Cardiac fibroblast (primary cell): ENCODE data around the gene PLXNA2.
A peak's percentile ranks its signal among the peaks of the same experiment; 100 is the strongest.

Experiments
- DNase-seq, 2 donors: peaks; one replicate each; pipeline versions ENCODE4 v3.0.0 to v3.0.0-alpha.2; 2010; ENCODE audit warnings: low read depth in 2 of 2
- H3K4me3 ChIP-seq, 2 donors: replicated peaks in 1 of 2; 1 replicate in 1 of 2; 2 replicates in 1 of 2; pipeline ENCODE4 v1.5.1; 2011; ENCODE audit warnings: low read depth in 2 of 2, low read length in 2 of 2, mild to moderate bottlenecking in 2 of 2, moderate library complexity in 1 of 2
- TF ChIP-seq, protein P1 (sequence below): IDR thresholded peaks from one replicate; pipeline ENCODE4 v1.5.1; 2011; ENCODE audit warnings: low read depth, mild to moderate bottlenecking, low read length, inconsistent platforms

The PLXNA2 gene, protein sequence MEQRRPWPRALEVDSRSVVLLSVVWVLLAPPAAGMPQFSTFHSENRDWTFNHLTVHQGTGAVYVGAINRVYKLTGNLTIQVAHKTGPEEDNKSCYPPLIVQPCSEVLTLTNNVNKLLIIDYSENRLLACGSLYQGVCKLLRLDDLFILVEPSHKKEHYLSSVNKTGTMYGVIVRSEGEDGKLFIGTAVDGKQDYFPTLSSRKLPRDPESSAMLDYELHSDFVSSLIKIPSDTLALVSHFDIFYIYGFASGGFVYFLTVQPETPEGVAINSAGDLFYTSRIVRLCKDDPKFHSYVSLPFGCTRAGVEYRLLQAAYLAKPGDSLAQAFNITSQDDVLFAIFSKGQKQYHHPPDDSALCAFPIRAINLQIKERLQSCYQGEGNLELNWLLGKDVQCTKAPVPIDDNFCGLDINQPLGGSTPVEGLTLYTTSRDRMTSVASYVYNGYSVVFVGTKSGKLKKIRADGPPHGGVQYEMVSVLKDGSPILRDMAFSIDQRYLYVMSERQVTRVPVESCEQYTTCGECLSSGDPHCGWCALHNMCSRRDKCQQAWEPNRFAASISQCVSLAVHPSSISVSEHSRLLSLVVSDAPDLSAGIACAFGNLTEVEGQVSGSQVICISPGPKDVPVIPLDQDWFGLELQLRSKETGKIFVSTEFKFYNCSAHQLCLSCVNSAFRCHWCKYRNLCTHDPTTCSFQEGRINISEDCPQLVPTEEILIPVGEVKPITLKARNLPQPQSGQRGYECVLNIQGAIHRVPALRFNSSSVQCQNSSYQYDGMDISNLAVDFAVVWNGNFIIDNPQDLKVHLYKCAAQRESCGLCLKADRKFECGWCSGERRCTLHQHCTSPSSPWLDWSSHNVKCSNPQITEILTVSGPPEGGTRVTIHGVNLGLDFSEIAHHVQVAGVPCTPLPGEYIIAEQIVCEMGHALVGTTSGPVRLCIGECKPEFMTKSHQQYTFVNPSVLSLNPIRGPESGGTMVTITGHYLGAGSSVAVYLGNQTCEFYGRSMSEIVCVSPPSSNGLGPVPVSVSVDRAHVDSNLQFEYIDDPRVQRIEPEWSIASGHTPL (N-terminal part only)

DNA sequence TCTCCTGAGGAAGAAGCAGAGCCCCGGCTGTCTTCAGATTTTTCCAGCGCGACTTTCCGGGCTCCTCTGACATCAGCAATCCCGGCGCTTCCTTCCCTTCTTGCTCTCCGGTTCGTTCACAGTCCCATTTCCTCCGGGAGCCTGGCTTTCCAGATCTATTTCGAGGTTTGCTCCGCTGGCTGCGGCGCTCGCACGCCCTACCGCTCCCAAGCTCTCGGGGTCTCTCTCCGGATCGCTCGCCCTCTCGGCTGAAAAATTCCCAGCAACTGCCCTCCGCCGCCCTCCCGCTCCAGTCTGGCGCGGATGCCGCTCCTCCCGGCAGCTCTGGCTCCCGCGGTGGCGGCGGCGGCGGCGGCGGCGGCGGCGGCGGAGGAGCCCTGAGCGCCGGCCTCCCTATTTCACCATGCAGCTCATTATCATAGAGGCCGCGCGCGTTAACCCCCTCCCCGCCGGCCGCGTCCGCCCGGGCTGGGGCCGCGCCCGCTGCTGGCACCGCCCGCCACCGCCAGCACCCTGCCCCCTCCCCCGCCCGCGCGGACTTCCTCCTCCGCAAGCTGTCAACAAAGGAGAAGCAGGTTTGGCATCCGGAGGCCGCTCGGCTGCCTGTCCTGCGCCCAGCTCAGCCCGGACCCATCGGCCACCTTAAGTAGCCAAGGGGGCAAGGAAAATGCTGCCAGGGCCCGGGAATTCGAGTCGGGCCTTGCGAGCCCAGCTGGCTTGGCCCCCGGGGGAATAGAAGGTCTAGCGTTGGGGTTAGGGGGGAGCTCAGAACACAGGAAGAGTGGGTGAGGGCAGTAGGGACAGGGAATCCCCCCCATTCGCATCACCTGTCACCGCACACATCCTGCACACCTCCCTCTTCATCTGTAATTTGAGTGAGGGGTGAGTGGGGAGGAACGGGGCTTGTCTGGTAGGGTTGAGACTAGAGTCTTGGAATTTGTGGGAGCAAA, at the start of gene PLXNA2:
Gene PLXNA2, minus strand, starts transcription at position 418 of the 950 bp plus-strand sequence. CDS start 26,462 bp downstream, outside the sequence.
- DNase-seq = peak; percentile 72 to 81
- TF ChIP-seq, protein P1, sequence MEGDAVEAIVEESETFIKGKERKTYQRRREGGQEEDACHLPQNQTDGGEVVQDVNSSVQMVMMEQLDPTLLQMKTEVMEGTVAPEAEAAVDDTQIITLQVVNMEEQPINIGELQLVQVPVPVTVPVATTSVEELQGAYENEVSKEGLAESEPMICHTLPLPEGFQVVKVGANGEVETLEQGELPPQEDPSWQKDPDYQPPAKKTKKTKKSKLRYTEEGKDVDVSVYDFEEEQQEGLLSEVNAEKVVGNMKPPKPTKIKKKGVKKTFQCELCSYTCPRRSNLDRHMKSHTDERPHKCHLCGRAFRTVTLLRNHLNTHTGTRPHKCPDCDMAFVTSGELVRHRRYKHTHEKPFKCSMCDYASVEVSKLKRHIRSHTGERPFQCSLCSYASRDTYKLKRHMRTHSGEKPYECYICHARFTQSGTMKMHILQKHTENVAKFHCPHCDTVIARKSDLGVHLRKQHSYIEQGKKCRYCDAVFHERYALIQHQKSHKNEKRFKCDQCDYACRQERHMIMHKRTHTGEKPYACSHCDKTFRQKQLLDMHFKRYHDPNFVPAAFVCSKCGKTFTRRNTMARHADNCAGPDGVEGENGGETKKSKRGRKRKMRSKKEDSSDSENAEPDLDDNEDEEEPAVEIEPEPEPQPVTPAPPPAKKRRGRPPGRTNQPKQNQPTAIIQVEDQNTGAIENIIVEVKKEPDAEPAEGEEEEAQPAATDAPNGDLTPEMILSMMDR = no peak
- H3K4me3 ChIP-seq = peak within 1 kb of the TSS; percentile 88

DNA sequence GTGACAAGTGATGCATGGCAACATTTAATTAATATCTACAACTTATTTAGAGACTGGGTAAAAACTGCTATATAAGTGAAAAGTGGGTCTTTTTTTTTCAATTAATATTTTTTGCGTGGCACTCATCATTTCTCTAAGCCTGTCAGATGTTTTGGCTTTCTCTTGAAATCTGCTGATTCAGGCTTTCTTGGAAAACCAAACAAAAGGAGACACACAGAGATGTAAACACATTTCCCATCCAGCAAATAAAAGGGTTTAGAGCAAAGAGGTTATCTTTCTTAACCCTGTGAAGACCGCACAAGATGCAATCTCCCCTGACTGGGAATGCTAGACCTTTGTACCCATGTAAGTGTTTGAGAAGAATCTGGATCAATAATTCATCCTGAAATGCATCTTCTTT, 48.7 kb upstream of the PLXNA2 start:
- TF ChIP-seq, protein P1 = no peak

DNA sequence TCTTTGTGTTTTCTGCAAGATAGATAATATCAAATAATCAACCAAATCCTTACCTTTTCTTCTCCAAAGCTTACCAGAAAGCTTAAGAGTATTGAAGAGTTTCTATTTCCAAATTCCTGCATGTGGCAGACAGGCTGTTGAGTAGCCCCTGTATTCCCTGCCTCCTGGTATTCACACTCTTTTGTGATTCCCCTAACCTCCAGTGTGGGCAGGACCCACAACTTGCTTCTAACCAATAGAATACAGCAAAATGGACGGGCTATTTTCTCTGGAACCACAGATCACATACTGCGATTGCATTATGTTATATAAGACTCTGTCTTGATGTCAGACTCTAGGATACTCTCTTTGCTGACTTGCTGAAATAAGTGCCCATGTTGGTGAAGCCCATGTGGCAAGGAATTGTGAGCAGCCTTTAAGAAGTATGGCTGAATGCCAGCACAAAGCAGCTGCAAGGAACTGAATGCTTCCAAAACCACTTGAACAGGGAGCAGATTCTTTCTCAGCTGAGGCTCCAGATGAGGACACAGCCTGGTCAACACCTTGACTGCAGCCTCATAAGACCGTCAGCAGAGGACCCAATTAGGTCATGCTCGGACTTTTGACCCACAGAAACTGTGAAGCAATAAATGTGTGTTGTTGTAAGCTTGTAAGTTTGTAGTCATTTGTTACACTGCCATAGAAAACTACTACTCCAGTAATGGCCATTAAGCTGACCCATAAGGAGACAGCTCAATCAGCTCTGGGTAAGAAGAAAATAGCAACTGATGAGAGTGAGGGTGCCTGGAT, 47.9 kb upstream of the PLXNA2 start:
- H3K4me3 ChIP-seq = no peak overlapping the region
- DNase-seq = peak; percentile 2 to 6
- TF ChIP-seq, protein P1 = no peak

More for the DNA sequence above, 48.7 kb upstream of the PLXNA2 start:
- no peak overlapping the region for H3K4me3 ChIP-seq
- DNase-seq = no peak

DNA sequence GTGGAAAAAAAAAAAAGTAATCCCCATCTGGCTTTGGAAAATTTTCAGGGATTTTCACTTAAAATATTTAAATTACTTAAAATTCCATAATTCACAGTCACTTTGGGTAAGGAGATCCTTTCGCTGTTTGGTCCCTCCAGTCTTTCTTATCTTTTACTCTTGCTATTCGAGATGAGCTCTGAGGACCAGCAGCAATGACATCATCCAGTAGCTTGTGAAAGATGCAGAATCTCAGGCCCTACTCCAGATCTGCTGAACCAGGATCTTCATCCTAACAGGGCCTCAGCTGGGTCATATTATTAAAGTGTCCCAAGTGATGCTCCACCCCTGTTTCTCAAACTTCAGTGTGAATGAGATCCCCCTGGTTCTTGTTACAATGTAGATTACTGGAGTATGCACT, 46.9 kb upstream of the PLXNA2 start:
- DNase-seq = no peak
- TF ChIP-seq, protein P1 = no peak
- H3K4me3 ChIP-seq = no peak overlapping the region

DNA sequence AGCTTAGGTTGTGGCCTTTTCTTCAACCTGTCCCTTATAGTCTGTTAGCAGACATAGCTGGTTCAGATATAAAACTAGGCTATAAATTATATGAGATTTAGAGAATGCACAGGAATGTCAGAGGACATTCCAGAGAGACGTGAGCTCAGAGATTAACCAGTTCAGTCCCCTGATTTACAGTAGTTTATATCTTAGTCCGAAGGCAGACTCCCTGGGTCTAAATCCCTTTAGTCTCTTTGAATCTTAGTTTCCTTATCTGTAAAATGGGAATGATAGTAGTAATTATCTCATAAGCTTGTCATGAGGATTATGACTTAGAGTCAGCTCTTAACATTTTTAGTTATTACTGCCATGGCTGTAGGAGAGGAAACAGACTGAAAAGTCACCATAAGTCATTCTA, 45.5 kb upstream of the PLXNA2 start:
- TF ChIP-seq, protein P1 = no peak
- DNase-seq = no peak
- H3K4me3 ChIP-seq = no peak overlapping the region
